Body of pancreas (tissue), 4 donors: ENCODE data around the gene FBXO42. TPM values are rescaled to one million over a fixed set of nuclear protein-coding genes. Genes with fewer than 3 reads are reported as not detected.
A peak's percentile ranks its signal among the peaks of the same experiment; 100 is the strongest.

ENCODE experiments used
- ATAC-seq: fragments of 150-250 bp; one replicate; pipeline ENCODE4 v1.9.1; 2016
- DNase-seq, 4 donors: peaks; one replicate each; pipeline ENCODE4 v3.0.0-alpha.2; 2019
- H3K27ac ChIP-seq, 4 donors: fragments of 200-600 bp; sonication (generic); 1 replicate in 3 of 4; 2 replicates in 1 of 4; pipeline versions ENCODE4 v1.5.1 to v1.6.1; 2016 to 2019; ENCODE audit warnings: mild to moderate bottlenecking in 1 of 4, mixed read lengths in 1 of 4, moderate library complexity in 1 of 4
- H3K27me3 ChIP-seq, 2 donors: fragments of 200-600 bp; sonication (generic); one replicate each; pipeline ENCODE4 v1.6.0; 2016; ENCODE audit warnings: mild to moderate bottlenecking in 1 of 2
- H3K36me3 ChIP-seq, 2 donors: fragments of 200-600 bp; sonication (generic); replicated peaks in 1 of 2; 2 replicates each; pipeline ENCODE4 v1.5.1; 2016; ENCODE audit warnings: low read depth in 2 of 2; ENCODE audit not compliant: insufficient read depth in 1 of 2
- H3K4me1 ChIP-seq: fragments of 200-600 bp; sonication (generic); one replicate; pipeline ENCODE4 v1.6.0; 2016
- H3K4me3 ChIP-seq, 2 donors: fragments of 200-600 bp; sonication (generic); 1 replicate in 1 of 2; 2 replicates in 1 of 2; pipeline ENCODE4 v1.5.1; 2016 to 2019
- H3K9me3 ChIP-seq, 3 donors: fragments of 200-600 bp; sonication (generic); 1 replicate in 2 of 3; 2 replicates in 1 of 3; pipeline ENCODE4 v1.5.1; 2016
- POLR2A ChIP-seq, 3 donors: fragments of 450-650 bp; IDR thresholded peaks; one replicate each; pipeline ENCODE4 v1.6.1; 2016; ENCODE audit warnings: antibody characterized with exemption in 3 of 3, mild to moderate bottlenecking in 2 of 3
- WGBS, 2 donors: methylation state at CpG; one replicate each; pipeline ENCODE4 v1.1.5; 2017; 5-methylcytosine and 5-hydroxymethylcytosine counted together
- intact Hi-C: fragments of 100-400 bp; cut with DNase I; formaldehyde crosslinking; loops from one replicate; pipeline ENCODE4 v1.15.1; 2023
- total RNA-seq, 2 donors: library from RNA; depleted of rRNA; stranded (reverse); fragments of >200 nt; gene quantifications; one replicate each; pipeline ENCODE4 v1.1.0, GENCODE V29; 2016
- TF ChIP-seq, protein P1 (sequence below), 7 experiments: fragments of 450-650 bp in 4 of 7; fragments of 200-600 bp in 3 of 7; sonication (generic) in 3 of 7; IDR thresholded peaks; one replicate each; pipeline ENCODE4 v1.5.1; 2016 to 2019; ENCODE audit warnings: antibody characterized with exemption in 7 of 7

FBXO42 gene
- total RNA-seq, 2 donors from 2014 or later = 11.9 to 33.6 TPM

DNA sequence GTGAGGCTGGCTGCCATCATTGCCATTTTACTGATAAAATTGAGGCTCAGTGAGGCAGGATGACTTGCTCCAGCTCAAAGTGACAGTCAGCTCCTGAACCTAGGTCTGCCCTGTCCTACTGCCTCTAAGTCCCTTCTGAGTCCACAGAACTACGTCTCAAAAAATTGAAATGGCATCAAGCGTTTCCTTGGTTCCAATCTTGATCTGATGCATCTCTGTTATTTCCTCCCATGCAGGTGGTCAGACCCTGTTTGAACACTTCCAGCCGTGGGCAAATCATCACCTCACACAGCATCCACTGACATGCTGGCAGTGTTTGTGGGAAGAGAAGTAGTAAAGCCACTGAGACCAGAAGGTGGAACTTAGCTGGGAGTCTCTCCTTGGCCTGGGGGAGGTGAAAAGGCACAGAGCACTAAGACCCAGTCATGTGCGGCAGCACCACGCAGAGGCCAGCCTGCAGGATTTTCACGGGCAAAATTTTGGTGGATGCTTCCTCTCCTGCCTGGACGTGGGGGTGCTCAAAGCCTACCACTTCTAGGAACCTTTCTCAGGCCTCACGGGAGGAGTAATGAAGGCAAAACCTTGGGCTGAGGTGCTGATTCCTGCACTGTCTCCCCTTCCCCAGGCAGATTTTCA lies 107.5 kb downstream of the FBXO42 start:
- Histone ChIP-seq H3K36me3 (no peaks in the 10 kb centered on the region), H3K4me1 (peaks cover 51% of the 10 kb centered on the region), H3K27me3 (no peaks in the 10 kb centered on the region), H3K9me3 (no peaks in the 10 kb centered on the region), H3K27ac (peak overlapping the region in 1 of 4 donors; percentile 51), H3K4me3 (no peak overlapping the region)
- intact Hi-C loops = loop anchor here (5.0 kb wide), 1 partner anchor 47 kb away; no protein-coding TSS in a partner anchor
- WGBS, 2 donors = 64 to 78% methylated on average over 6 to 8 of the region's 8 CpGs
- ATAC-seq (no peak), DNase-seq (no peak)
- TF ChIP-seq, protein P1, sequence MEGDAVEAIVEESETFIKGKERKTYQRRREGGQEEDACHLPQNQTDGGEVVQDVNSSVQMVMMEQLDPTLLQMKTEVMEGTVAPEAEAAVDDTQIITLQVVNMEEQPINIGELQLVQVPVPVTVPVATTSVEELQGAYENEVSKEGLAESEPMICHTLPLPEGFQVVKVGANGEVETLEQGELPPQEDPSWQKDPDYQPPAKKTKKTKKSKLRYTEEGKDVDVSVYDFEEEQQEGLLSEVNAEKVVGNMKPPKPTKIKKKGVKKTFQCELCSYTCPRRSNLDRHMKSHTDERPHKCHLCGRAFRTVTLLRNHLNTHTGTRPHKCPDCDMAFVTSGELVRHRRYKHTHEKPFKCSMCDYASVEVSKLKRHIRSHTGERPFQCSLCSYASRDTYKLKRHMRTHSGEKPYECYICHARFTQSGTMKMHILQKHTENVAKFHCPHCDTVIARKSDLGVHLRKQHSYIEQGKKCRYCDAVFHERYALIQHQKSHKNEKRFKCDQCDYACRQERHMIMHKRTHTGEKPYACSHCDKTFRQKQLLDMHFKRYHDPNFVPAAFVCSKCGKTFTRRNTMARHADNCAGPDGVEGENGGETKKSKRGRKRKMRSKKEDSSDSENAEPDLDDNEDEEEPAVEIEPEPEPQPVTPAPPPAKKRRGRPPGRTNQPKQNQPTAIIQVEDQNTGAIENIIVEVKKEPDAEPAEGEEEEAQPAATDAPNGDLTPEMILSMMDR (IDR thresholded peaks at IDR 0.05) = no peak

DNA sequence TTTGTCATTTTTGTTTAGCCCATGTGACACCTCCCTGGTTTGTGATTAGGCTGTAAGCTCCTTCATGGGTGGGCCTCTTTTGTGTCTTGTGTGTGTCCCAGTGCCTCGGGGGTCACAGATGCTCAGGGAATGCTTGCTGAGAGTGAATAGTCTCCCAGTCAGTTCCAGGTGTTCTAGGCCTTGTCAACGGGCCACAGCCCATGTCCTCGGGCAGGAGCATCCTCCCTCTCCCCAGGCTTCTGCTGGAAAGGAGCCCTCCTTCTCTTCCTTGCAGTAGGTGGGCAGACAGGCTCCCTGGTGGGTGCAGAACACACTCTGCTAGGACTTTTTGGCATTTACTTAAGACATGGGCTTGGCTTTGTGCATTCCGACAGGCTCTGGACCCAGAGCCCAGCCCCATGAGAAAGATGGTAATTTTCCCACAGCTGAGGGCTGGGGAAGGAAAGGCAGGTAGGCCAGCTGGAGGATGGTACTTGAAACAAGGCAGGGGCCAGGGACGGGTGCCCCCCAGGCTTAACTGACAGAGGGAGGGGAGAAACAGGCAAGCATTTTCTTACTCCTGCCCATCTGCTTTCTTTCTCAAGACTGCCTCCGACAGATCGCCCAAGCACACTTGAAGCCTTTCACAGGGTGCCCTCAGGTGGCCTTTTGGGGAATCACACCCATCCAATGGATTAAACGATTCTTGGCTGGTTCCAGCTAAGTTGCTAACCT lies 108.2 kb downstream of the FBXO42 start:
- intact Hi-C loops = loop anchor here (5.0 kb wide), 1 partner anchor 47 kb away; no protein-coding TSS in a partner anchor
- ATAC-seq = peak; percentile 71

DNA sequence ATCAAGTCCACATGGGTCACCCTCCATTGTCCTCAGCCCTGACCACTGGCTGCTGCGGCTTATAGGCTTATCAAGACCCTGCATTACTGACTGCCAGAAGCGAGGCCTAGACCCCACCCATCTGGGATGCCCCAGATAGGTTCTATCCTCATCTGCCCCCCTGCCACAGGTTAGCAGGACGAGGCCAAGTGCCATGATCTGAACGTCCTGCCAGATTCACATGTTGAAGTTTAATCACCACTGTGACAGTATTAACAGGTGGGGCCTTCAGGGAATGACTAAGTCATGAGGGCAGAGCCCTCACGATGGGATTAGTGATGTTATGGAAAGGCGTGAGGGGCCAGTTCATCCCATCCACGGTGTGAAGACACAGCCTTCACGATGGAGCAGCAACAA lies 109.1 kb downstream of the FBXO42 start:
- TF ChIP-seq, protein P1 (IDR thresholded peaks at IDR 0.05) = no peak
- TF ChIP-seq POLR2A (IDR thresholded peaks at IDR 0.05) = no peak
- intact Hi-C loops = loop anchor here (5.0 kb wide), 1 partner anchor 46 kb away; no protein-coding TSS in a partner anchor
- Histone ChIP-seq H3K27me3 (no peaks in the 10 kb centered on the region), H3K4me1 (peaks cover 35% of the 10 kb centered on the region), H3K36me3 (no peaks in the 10 kb centered on the region), H3K27ac (no peak overlapping the region), H3K4me3 (no peak overlapping the region), H3K9me3 (no peaks in the 10 kb centered on the region)
- ATAC-seq = no peak
- no peak for DNase-seq
- 69 to 70% methylated on average over 6 to 8 of the region's 8 CpGs for WGBS, 2 donors

More for the DNA sequence above, 108.2 kb downstream of the FBXO42 start:
- TF ChIP-seq, protein P1 (IDR thresholded peaks at IDR 0.05) = peak; percentile 82 to 97 (median 93)
- TF ChIP-seq POLR2A (IDR thresholded peaks at IDR 0.05) = no peak
- no peaks in the 10 kb centered on the region for H3K9me3 ChIP-seq
- DNase-seq = peak; percentile 89 to 94 (median 90)
- peak overlapping the region; percentile 37 to 67 (median 54) for H3K27ac ChIP-seq
- H3K4me3 ChIP-seq = no peak overlapping the region
- H3K4me1 ChIP-seq = peaks cover 44% of the 10 kb centered on the region
- WGBS, 2 donors = 15 to 20% methylated on average over 5 to 8 of the region's 8 CpGs
- no peaks in the 10 kb centered on the region for H3K27me3 ChIP-seq
- no peaks in the 10 kb centered on the region for H3K36me3 ChIP-seq

DNA sequence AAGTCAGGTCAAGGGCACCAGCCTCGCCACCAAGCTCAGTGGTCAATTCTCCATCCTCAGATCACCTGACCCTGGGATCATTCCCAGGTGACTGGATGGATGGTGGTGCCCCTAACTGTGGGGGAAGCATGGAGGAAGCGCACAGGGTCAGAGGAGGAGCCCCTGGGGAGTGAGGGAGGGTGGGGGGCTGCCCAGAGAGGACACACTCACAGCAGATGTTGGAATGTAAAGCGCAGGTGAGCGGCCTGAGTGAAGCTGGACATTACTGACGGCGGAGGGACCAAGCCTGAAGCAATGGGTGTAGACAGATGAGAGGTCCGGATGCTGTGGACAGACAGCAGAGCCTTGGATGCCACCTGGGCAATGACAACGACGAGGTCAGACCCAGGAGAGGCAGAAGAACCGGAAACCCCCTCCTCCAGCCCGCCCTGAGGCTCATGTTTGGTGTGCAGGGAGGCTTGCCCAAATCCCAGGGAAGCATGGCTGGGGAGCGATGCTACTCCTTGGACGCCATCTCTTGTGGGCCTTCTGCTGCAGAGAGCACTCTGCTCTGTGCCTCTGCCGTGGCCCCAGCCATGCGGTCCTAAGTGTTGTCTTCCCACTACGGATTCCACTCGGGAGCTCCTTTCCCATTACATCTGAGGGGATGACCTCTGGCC lies 109.6 kb downstream of the FBXO42 start:
- no peaks in the 10 kb centered on the region for H3K36me3 ChIP-seq
- H3K9me3 ChIP-seq = no peaks in the 10 kb centered on the region
- no peak for TF ChIP-seq POLR2A (IDR thresholded peaks at IDR 0.05)
- TF ChIP-seq, protein P1 (IDR thresholded peaks at IDR 0.05) = no peak
- no peak overlapping the region for H3K27ac ChIP-seq
- H3K4me3 ChIP-seq = no peak overlapping the region
- H3K4me1 ChIP-seq = peaks cover 34% of the 10 kb centered on the region
- H3K27me3 ChIP-seq = no peaks in the 10 kb centered on the region
- DNase-seq = no peak
- intact Hi-C loops = loop anchor here (5.0 kb wide), 1 partner anchor 45 kb away; no protein-coding TSS in a partner anchor
- 79 to 81% methylated on average over 11 to 17 of the region's 17 CpGs for WGBS, 2 donors
- no peak for ATAC-seq
